AG10803 (cell line): Measurements from ENCODE around the gene THBS4.

Experiments used
- DNase-seq: peaks from one replicate; pipeline ENCODE4 v3.0.0; 2010; ENCODE audit warnings: low read depth
- H3K4me3 ChIP-seq: 2 replicates; pipeline ENCODE4 v1.5.1; 2011; ENCODE audit warnings: mild to moderate bottlenecking, low read length, control low read depth
- CTCF ChIP-seq: conservative IDR thresholded peaks from 2 replicates; pipeline ENCODE4 v1.5.1; 2011; ENCODE audit warnings: mild to moderate bottlenecking, low read length, control low read depth, inconsistent platforms

The THBS4 gene

GRCh38 chr5:80034559-80034958, 589 bp upstream of the THBS4 start:
- DNase-seq: no peak
- H3K4me3 ChIP-seq: no peak overlapping the region
- no peak for TF ChIP-seq CTCF

GRCh38 chr5:80035839-80036238, 691 bp downstream of the THBS4 start:
- TF ChIP-seq CTCF: no peak
- DNase-seq: no peak
- no peak overlapping the region for H3K4me3 ChIP-seq

GRCh38 chr5:80036615-80037014, 1.5 kb downstream of the THBS4 start:
- H3K4me3 ChIP-seq: no peak overlapping the region
- no peak for TF ChIP-seq CTCF
- no peak for DNase-seq

DNA sequence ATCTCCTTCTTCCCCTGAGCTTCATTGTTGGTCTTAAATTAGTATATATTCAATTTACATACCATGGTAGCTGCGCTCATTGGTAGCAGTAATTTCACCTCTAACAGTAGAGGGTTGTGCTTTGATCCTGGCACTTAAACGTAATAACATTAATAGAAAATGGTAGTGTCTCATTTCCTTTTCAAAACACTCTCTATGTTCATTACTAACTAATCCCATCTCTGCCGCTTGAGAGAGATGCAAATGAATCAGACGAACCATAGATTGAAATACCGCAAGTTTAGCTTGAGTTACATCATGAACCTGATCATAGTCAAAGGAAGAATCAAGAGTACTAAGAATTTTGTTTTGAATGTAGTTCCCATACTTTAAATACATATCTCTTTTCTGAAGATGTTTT, 2.2 kb downstream of the THBS4 start:
- no peak for DNase-seq
- H3K4me3 ChIP-seq: no peak overlapping the region
- TF ChIP-seq CTCF: no peak

DNA sequence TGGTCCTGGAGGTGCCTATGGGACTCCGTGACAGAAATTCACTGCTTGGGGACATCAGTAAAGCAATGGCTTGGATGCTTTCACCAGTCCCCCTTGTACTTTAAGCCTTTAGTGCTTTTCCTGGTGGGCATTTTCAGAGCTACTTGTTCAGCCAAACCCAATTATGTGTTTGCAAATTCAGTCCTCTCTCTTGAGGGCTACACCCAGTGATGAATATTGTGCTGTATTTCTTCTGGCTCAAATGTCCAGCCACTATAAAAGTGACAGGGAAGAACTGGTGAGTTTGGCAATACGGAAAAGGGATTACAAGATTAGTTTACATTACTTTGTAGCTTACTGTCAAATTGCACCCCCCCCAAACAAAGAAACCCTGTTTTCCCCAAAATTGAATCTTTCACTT, 4.5 kb downstream of the THBS4 start:
- no peak overlapping the region for H3K4me3 ChIP-seq
- no peak for DNase-seq
- TF ChIP-seq CTCF: no peak

GRCh38 chr5:80041527-80041926, 6.4 kb downstream of the THBS4 start:
- H3K4me3 ChIP-seq: no peak overlapping the region
- no peak for DNase-seq
- no peak for TF ChIP-seq CTCF

GRCh38 chr5:80042330-80042729, 7.2 kb downstream of the THBS4 start:
- H3K4me3 ChIP-seq: no peak overlapping the region
- TF ChIP-seq CTCF: no peak

More at GRCh38 chr5:80042330-80042729, 7.2 kb downstream of the THBS4 start:
- no peak for DNase-seq
